ENCODE data around the gene FHIT.

Gene FHIT

DNA sequence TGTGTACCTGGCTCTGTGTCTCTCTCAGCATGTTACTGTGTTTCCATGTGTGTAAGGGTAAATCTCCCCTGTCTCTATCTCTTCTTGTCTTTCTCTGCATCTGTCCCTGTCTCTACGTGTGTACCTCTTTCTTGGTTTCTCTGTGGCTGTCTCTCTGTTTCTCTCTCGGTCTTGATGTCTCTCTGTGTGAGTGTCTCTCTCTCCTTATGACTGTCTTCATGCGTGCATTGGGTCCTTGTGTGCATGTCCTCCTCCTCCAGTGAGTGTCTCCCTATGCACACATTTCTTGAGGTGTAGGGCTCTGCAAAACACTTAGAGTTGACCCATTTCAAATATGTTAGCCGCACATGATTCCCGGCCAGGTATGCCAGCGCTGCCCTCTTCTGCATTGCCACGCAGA is 1298.1 kb downstream of the FHIT start:
- TF ChIP-seq, protein P1, sequence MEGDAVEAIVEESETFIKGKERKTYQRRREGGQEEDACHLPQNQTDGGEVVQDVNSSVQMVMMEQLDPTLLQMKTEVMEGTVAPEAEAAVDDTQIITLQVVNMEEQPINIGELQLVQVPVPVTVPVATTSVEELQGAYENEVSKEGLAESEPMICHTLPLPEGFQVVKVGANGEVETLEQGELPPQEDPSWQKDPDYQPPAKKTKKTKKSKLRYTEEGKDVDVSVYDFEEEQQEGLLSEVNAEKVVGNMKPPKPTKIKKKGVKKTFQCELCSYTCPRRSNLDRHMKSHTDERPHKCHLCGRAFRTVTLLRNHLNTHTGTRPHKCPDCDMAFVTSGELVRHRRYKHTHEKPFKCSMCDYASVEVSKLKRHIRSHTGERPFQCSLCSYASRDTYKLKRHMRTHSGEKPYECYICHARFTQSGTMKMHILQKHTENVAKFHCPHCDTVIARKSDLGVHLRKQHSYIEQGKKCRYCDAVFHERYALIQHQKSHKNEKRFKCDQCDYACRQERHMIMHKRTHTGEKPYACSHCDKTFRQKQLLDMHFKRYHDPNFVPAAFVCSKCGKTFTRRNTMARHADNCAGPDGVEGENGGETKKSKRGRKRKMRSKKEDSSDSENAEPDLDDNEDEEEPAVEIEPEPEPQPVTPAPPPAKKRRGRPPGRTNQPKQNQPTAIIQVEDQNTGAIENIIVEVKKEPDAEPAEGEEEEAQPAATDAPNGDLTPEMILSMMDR (IDR thresholded peaks at IDR 0.05; ENCODE audit: insufficient read depth, missing control alignments), result no peak
- no peak for FAIRE-seq
- no peak for DNase-seq (ENCODE audit: insufficient read length, low spot score)

DNA sequence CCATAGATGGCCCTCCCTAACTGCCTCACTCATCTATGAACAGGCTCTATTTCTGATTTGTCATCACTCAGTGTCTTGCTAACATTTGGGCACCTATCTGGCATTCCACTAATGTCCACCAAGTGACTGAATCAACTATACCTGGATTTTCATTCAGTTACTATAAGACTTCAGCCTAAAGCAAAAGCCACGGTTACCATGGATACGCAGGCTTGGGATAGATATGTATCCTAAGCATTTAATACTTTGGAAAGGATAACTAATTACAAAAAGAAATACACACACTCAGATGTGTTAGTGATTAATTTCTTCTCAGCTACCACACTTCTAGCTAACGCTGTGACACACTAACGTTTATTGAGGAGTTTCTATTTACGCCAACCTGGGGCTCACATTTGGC is 1301.9 kb downstream of the FHIT start:
- no peak for DNase-seq (ENCODE audit: insufficient read length, low spot score)
- no peak for FAIRE-seq
- TF ChIP-seq, protein P1 (IDR thresholded peaks at IDR 0.05; ENCODE audit: insufficient read depth, missing control alignments), result no peak

GRCh38 chr3:59946401-59946800 is 1304.9 kb downstream of the FHIT start:
- TF ChIP-seq, protein P1 (IDR thresholded peaks at IDR 0.05; ENCODE audit: insufficient read depth, missing control alignments), result no peak
- no peak for DNase-seq (ENCODE audit: insufficient read length, low spot score)
- FAIRE-seq, result no peak

DNA sequence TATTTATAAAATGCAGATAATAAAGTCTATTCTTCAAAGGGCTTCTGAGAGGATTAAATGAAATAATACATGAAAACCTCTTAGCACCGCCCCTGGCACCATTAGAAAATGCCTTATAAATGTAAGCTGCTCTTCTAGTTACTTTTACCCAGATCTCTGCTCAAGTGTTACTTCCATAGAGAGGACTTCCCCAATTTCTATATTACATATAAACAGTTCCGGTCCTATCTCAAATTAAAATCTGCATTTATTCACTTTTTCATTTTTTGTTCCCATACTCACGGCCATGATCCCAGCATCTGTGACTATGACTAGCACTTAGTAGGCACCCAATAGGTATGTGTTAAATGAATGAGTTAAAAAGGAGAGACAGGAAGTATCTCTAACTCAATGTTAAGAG is 1310.5 kb downstream of the FHIT start:
- FAIRE-seq, result no peak
- TF ChIP-seq, protein P1 (IDR thresholded peaks at IDR 0.05; ENCODE audit: insufficient read depth, missing control alignments), result no peak
- no peak for DNase-seq (ENCODE audit: insufficient read length, low spot score)

- TF ChIP-seq, protein P1 (IDR thresholded peaks at IDR 0.05; ENCODE audit: insufficient read depth, missing control alignments), result no peak
- DNase-seq (ENCODE audit: insufficient read length, low spot score), result no peak
- FAIRE-seq, result no peak
Observed at GRCh38 chr3:59939826-59940426, 1311.3 kb downstream of the FHIT start.

- TF ChIP-seq, protein P1 (IDR thresholded peaks at IDR 0.05; ENCODE audit: insufficient read depth, missing control alignments), result no peak
- FAIRE-seq, result no peak
- no peak for DNase-seq (ENCODE audit: insufficient read length, low spot score)
Observed at GRCh38 chr3:59938828-59939227, 1312.4 kb downstream of the FHIT start.

DNA sequence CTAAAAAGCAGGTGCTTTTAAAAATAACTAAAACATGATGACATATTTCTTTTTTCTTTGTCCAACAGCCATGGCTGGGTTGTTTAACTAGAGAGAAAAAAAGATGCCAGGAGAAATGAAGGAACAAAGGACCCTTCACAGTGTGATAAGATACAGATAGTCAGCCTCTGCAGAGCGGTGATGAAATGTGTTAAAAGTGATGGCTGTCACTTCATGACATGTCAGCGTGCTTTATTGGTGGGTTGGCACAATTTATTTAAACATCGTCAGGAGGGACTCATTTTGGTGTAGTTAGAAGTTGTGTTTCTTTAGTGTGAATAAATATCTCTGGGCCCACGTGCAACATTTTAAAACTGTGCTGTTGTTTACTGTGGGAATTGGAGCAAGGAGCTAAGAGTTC is 1314.1 kb downstream of the FHIT start:
- TF ChIP-seq, protein P1 (IDR thresholded peaks at IDR 0.05; ENCODE audit: insufficient read depth, missing control alignments), result no peak
- DNase-seq (ENCODE audit: insufficient read length, low spot score) (no peak), FAIRE-seq (no peak)

Data from D721Med (cell line).